Progenitor cell of endocrine pancreas (in vitro differentiated cells): ENCODE measurements around the gene TMEM178B. TPM values are rescaled to one million over a fixed set of nuclear protein-coding genes. Genes with fewer than 3 reads are reported as not detected.

Experiments used
- DNase-seq: peaks from one replicate; pipeline ENCODE4 v3.0.0; 2021; ENCODE audit warnings: low spot score; ENCODE audit not compliant: unreplicated experiment
- H3K27ac Mint-ChIP-seq: 2 replicates; pipeline ENCODE4 v1.8.0; 2021; ENCODE audit warnings: mild to moderate bottlenecking, moderate library complexity, mixed read lengths
- H3K27me3 Mint-ChIP-seq: 2 replicates; pipeline ENCODE4 v1.8.0; 2021; ENCODE audit warnings: mixed read lengths
- H3K36me3 Mint-ChIP-seq: 2 replicates; pipeline ENCODE4 v1.8.0; 2022; ENCODE audit warnings: mixed read lengths; ENCODE audit not compliant: insufficient read depth
- H3K4me1 Mint-ChIP-seq: 2 replicates; pipeline ENCODE4 v1.8.0; 2021; ENCODE audit warnings: low read depth, mixed read lengths
- H3K4me3 Mint-ChIP-seq: 2 replicates; pipeline ENCODE4 v1.8.0; 2021; ENCODE audit warnings: low read depth, mild to moderate bottlenecking, moderate library complexity, mixed read lengths
- H3K9me3 Mint-ChIP-seq: 2 replicates; pipeline ENCODE4 v1.8.0; 2021; ENCODE audit warnings: low read depth, mixed read lengths
- total RNA-seq: library from RNA; stranded (reverse); gene quantifications from 2 replicates; pipeline ENCODE4 v1.2.1, GENCODE V29; 2021
- TF ChIP-seq, protein P1 (sequence below): fragments of 200-600 bp; sonication (generic); IDR thresholded peaks from one replicate; pipeline ENCODE4 v1.5.0; 2021; ENCODE audit warnings: antibody characterized with exemption, mild to moderate bottlenecking; ENCODE audit not compliant: unreplicated experiment

The TMEM178B gene
- total RNA-seq, 1 donor from 2014 or later: 2.8 TPM

- H3K27ac Mint-ChIP-seq: no peak overlapping the region
- no peak for DNase-seq
- no peaks in the 10 kb centered on the region for H3K27me3 Mint-ChIP-seq
- no peaks in the 10 kb centered on the region for H3K9me3 Mint-ChIP-seq
- peaks cover 1% of the 10 kb centered on the region for H3K4me1 Mint-ChIP-seq
- H3K36me3 Mint-ChIP-seq: no peaks in the 10 kb centered on the region
- TF ChIP-seq, protein P1, sequence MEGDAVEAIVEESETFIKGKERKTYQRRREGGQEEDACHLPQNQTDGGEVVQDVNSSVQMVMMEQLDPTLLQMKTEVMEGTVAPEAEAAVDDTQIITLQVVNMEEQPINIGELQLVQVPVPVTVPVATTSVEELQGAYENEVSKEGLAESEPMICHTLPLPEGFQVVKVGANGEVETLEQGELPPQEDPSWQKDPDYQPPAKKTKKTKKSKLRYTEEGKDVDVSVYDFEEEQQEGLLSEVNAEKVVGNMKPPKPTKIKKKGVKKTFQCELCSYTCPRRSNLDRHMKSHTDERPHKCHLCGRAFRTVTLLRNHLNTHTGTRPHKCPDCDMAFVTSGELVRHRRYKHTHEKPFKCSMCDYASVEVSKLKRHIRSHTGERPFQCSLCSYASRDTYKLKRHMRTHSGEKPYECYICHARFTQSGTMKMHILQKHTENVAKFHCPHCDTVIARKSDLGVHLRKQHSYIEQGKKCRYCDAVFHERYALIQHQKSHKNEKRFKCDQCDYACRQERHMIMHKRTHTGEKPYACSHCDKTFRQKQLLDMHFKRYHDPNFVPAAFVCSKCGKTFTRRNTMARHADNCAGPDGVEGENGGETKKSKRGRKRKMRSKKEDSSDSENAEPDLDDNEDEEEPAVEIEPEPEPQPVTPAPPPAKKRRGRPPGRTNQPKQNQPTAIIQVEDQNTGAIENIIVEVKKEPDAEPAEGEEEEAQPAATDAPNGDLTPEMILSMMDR: no peak
- no peak overlapping the region for H3K4me3 Mint-ChIP-seq
Measured at GRCh38 chr7:141133646-141134045, 59.8 kb downstream of the TMEM178B start.

GRCh38 chr7:141142058-141142457 is 68.2 kb downstream of the TMEM178B start:
- H3K4me1 Mint-ChIP-seq: no peaks in the 10 kb centered on the region
- no peaks in the 10 kb centered on the region for H3K27me3 Mint-ChIP-seq
- peaks cover 9% of the 10 kb centered on the region for H3K9me3 Mint-ChIP-seq
- TF ChIP-seq, protein P1: no peak
- no peaks in the 10 kb centered on the region for H3K36me3 Mint-ChIP-seq
- H3K27ac Mint-ChIP-seq: no peak overlapping the region
- no peak for DNase-seq
- no peak overlapping the region for H3K4me3 Mint-ChIP-seq

DNA sequence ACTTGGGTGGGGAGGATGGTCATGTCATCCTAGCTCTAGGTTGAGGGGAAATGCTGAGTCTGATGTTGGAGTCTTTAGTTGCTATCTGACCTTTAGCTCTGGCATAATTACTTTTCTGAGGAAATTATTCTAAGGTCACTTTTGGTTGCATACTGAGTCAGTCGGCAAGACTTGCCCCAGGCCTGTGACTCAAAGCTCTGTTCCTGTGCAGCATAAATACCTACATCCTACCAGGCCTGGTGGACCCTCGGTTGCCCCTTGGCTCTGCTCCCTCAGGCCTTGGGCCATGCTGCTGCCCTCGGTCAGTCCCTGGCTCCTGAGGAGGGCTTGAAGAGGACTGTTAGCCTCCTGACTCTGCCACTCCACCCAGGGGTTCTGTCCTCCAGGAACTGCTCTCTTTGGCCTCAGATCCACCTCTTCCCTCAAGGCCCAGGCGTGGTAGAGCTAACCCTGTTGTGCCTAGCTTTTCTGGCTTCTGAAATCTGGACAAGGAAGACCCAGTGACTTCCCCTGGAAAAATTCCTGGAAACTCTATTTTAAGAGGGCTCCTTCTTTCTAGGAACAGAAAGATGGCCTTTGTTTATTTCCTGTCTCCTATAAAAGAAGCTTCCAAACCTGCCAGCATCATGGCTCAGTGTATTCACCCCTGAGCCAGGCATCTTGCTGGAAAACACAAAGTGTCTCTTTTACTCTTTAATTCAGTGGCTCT is 71.2 kb downstream of the TMEM178B start:
- TF ChIP-seq, protein P1: no peak
- no peaks in the 10 kb centered on the region for H3K36me3 Mint-ChIP-seq
- DNase-seq: no peak
- peaks cover 9% of the 10 kb centered on the region for H3K9me3 Mint-ChIP-seq
- H3K4me3 Mint-ChIP-seq: no peak overlapping the region
- H3K27ac Mint-ChIP-seq: no peak overlapping the region
- H3K27me3 Mint-ChIP-seq: no peaks in the 10 kb centered on the region
- H3K4me1 Mint-ChIP-seq: no peaks in the 10 kb centered on the region

- H3K4me3 Mint-ChIP-seq: no peak overlapping the region
Measured at GRCh38 chr7:141145630-141145982, 71.7 kb downstream of the TMEM178B start.

DNA sequence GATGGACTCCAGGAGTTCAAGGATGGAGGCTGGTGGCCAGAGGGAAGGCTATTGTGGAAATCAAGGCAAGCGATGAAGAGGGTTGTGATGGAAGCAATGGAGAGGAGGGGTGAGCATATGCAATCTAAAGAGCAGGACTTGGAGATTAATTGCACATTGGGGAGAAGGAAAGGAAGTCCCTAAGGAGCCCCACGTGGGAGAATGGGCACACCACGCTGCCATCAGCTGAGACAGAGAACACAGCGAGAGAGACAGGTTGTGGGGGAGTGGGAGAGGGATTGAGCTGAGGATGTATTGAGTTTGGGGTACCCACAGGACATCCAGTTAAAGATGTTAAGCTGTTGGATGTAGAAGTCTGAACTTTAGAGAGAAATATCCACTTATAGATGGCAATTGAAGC is 73.6 kb downstream of the TMEM178B start:
- Mint-ChIP-seq H3K36me3 (no peaks in the 10 kb centered on the region), H3K4me1 (no peaks in the 10 kb centered on the region), H3K9me3 (peaks cover 9% of the 10 kb centered on the region), H3K27me3 (no peaks in the 10 kb centered on the region), H3K4me3 (no peak overlapping the region), H3K27ac (no peak overlapping the region)
- DNase-seq: no peak
- TF ChIP-seq, protein P1: no peak

More at GRCh38 chr7:141145630-141145982, 71.7 kb downstream of the TMEM178B start:
- H3K4me1 Mint-ChIP-seq: no peaks in the 10 kb centered on the region
- H3K27me3 Mint-ChIP-seq: no peaks in the 10 kb centered on the region
- no peak overlapping the region for H3K27ac Mint-ChIP-seq
- no peak for DNase-seq
- peaks cover 9% of the 10 kb centered on the region for H3K9me3 Mint-ChIP-seq
- TF ChIP-seq, protein P1: no peak
- H3K36me3 Mint-ChIP-seq: no peaks in the 10 kb centered on the region
